ENCODE results near the gene GPR158.
"Not testable (repeated sequence)": the region's sequence is repeated elsewhere in the genome, so short reads cannot be mapped to it uniquely, and the experiment has no call there.

DNA sequence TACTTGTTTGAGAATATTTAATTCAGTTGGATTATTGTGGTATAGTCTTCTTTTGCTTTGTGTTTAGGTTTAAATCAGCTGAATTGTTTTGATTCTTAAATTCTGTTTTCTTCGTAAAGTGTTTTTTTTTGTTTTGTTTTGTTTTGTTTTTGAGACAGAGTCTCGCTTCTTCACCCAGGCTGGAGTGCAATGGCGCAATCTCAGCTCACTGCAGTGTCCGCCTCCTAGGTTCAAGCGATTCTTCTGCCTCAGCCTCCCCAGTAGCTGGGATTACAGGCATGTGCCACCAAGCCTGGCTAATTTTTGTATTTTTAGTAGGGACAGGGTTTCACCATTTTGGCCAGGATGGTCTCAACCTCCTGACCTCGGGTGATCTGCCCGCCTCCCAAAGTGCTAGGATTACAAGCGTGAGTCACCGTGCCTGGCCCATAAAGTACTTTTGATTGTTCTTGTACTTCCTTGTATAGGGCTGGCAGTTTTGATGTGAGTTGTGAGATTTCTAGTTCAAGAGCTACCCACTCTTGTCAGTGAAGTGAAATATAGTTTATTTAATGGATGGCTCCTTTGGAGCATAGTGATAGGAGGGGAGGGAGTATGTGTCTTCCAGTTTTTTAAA, 142.9 kb downstream of the GPR158 start:
- not testable (repeated sequence) for TF ChIP-seq EZH2phosphoT487 (IDR thresholded peaks at IDR 0.05; ENCODE audit: insufficient read depth, low read depth); EZH2 (IDR thresholded peaks at IDR 0.05; ENCODE audit: insufficient read depth, poor library complexity, severe bottlenecking)

Data from GM23248 (cell line).